Endodermal cell (in vitro differentiated cells): Measurements from ENCODE around the gene ECSIT. TPM values are rescaled to one million over a fixed set of nuclear protein-coding genes. Genes with fewer than 3 reads are reported as not detected.

Experiments
- DNase-seq: peaks from one replicate; pipeline ENCODE4 v3.0.0-alpha.2; 2017
- H3K27ac ChIP-seq: 2 replicates; pipeline ENCODE4 v1.5.1; 2013; ENCODE audit warnings: mild to moderate bottlenecking, low read depth, low read length, moderate library complexity
- H3K27me3 ChIP-seq: 2 replicates; pipeline ENCODE4 v1.6.1; 2013; ENCODE audit warnings: mild to moderate bottlenecking, low read length, moderate library complexity; ENCODE audit not compliant: insufficient read depth, control insufficient read depth, poor library complexity, severe bottlenecking
- H3K36me3 ChIP-seq: 2 replicates; pipeline ENCODE4 v1.7.0; 2013; ENCODE audit warnings: mild to moderate bottlenecking, low read length, moderate library complexity; ENCODE audit not compliant: control insufficient read depth, insufficient read depth
- H3K4me1 ChIP-seq: one replicate; pipeline ENCODE4 v1.7.0; 2013; ENCODE audit warnings: low read length; ENCODE audit not compliant: control insufficient read depth, insufficient read depth
- H3K4me3 ChIP-seq: 2 replicates; pipeline ENCODE4 v1.5.1; 2013; ENCODE audit warnings: mild to moderate bottlenecking, low read length, moderate library complexity
- H3K9ac ChIP-seq: 2 replicates; pipeline ENCODE4 v1.6.1; 2013; ENCODE audit warnings: mild to moderate bottlenecking, low read length, moderate library complexity; ENCODE audit not compliant: poor library complexity, severe bottlenecking; ENCODE audit errors: extremely low read depth
- H3K9me3 ChIP-seq: 2 replicates; pipeline ENCODE4 v1.6.1; 2013; ENCODE audit warnings: mild to moderate bottlenecking, low read length, moderate library complexity; ENCODE audit not compliant: control insufficient read depth
- H3K27ac Mint-ChIP-seq: 2 replicates; pipeline ENCODE4 v1.8.0; 2020; ENCODE audit warnings: mixed read lengths
- H3K27me3 Mint-ChIP-seq: 2 replicates; pipeline ENCODE4 v1.8.0; 2021; ENCODE audit warnings: mild to moderate bottlenecking, mixed read lengths; ENCODE audit not compliant: insufficient read depth
- H3K36me3 Mint-ChIP-seq: 2 replicates; pipeline ENCODE4 v1.8.0; 2020; ENCODE audit warnings: low read depth, mixed read lengths
- H3K4me1 Mint-ChIP-seq: 2 replicates; pipeline ENCODE4 v1.8.0; 2020; ENCODE audit warnings: mixed read lengths
- H3K4me3 Mint-ChIP-seq: 2 replicates; pipeline ENCODE4 v1.8.0; 2020; ENCODE audit warnings: mild to moderate bottlenecking, moderate library complexity, mixed read lengths
- H3K9me3 Mint-ChIP-seq: 2 replicates; pipeline ENCODE4 v1.8.0; 2020; ENCODE audit warnings: mild to moderate bottlenecking, mixed read lengths
- WGBS, 2 experiments: methylation state at CpG; one replicate each; pipeline versions ENCODE4 v1.1.5 to v1.1.7; 2013; ENCODE audit warnings: missing lambda C conversion rate in 2 of 2, mixed read lengths in 1 of 2; ENCODE audit not compliant: insufficient coverage in 1 of 2, insufficient read length in 1 of 2; 5-methylcytosine and 5-hydroxymethylcytosine counted together
- total RNA-seq, 2 donors: library from RNA; stranded (reverse); fragmentation: NEBNext Ultra II Directional in 1 of 2; extraction: Animal tissue kit (Norgen Biotek cat#: 25700) in 1 of 2; gene quantifications; 2 replicates in 1 of 2; 3 replicates in 1 of 2; pipeline ENCODE4 v1.2.1, GENCODE V29; 2021
- TF ChIP-seq, protein P1 (sequence below): fragments of 200-600 bp; sonication (generic); conservative IDR thresholded peaks from 2 replicates; pipeline ENCODE4 v1.5.0; 2021; ENCODE audit warnings: antibody characterized with exemption, mild to moderate bottlenecking

The ECSIT gene
- total RNA-seq, 2 donors from 2014 or later = 24.7 to 26.2 TPM

DNA sequence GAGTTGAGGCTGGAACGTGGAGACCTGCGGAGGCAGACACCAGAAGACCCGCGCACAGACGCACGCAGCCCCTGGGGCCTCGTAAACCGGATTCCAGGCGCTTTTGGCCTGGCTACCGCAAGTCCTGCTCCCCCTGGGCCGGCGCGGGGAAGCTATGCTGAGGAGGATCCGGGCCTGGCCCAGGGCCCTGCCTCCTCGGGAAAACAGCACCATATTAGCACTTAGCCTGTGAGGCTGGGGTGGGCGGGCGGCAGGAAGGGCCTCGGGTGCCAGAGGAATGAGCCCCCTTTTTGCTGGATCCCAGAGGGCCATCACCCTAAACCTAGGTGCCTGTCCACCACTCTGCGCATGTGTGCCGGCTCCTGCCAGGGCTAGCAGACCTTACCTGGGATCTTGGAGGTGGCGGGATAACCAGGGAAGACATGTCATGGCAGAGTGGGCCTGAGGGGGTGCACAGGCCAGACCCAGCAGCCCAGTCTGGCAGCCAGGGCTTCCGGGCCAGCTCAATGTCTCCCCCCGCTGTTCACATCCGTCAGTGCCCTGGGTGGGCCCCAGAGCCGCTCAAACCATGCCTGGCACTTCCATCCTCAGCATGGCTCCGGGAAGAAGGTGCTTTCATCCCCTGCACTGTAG, 22.8 kb upstream of the ECSIT start:
- H3K9ac ChIP-seq = no peak overlapping the region
- no peaks in the 10 kb centered on the region for H3K4me1 ChIP-seq
- Mint-ChIP-seq H3K9me3 (no peaks in the 10 kb centered on the region), H3K27me3 (no peaks in the 10 kb centered on the region), H3K27ac (no peak overlapping the region), H3K36me3 (peaks cover 26% of the 10 kb centered on the region), H3K4me3 (no peak overlapping the region), H3K4me1 (no peaks in the 10 kb centered on the region)
- H3K27me3 ChIP-seq = no peaks in the 10 kb centered on the region
- H3K4me3 ChIP-seq = no peak overlapping the region
- peaks cover 53% of the 10 kb centered on the region for H3K36me3 ChIP-seq
- TF ChIP-seq, protein P1, sequence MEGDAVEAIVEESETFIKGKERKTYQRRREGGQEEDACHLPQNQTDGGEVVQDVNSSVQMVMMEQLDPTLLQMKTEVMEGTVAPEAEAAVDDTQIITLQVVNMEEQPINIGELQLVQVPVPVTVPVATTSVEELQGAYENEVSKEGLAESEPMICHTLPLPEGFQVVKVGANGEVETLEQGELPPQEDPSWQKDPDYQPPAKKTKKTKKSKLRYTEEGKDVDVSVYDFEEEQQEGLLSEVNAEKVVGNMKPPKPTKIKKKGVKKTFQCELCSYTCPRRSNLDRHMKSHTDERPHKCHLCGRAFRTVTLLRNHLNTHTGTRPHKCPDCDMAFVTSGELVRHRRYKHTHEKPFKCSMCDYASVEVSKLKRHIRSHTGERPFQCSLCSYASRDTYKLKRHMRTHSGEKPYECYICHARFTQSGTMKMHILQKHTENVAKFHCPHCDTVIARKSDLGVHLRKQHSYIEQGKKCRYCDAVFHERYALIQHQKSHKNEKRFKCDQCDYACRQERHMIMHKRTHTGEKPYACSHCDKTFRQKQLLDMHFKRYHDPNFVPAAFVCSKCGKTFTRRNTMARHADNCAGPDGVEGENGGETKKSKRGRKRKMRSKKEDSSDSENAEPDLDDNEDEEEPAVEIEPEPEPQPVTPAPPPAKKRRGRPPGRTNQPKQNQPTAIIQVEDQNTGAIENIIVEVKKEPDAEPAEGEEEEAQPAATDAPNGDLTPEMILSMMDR = peak; percentile 77
- WGBS, 2 experiments = 87 to 88% methylated on average over 18 to 26 of the region's 26 CpGs
- no peak overlapping the region for H3K27ac ChIP-seq
- H3K9me3 ChIP-seq = no peaks in the 10 kb centered on the region
- peak; percentile 88 for DNase-seq

DNA sequence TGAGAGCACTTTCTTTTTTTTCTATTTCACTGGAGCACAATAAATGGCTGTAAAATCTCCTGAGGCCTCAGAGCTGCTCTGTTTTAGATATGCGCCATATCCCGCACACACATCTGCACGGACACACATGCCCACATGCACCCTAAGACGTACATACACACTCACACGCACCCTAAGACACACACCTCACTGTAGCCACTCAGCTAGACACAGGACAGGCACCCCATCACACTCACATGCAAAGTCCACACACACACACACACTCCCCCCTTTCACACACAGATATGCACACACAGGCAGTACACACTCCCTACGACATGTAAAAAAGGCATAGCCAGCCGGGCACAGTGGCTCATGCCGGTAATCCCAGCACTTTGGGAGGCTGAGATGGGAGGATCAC, 21.3 kb upstream of the ECSIT start:
- Histone ChIP-seq H3K9ac (no peak overlapping the region), H3K27ac (no peak overlapping the region), H3K27me3 (no peaks in the 10 kb centered on the region), H3K9me3 (no peaks in the 10 kb centered on the region), H3K4me1 (no peaks in the 10 kb centered on the region), H3K4me3 (no peak overlapping the region), H3K36me3 (peaks cover 46% of the 10 kb centered on the region)
- TF ChIP-seq, protein P1 = no peak
- DNase-seq = no peak
- no peaks in the 10 kb centered on the region for H3K9me3 Mint-ChIP-seq
- peaks cover 22% of the 10 kb centered on the region for H3K36me3 Mint-ChIP-seq
- H3K27ac Mint-ChIP-seq = no peak overlapping the region
- 87 to 94% methylated on average over 3 to 8 of the region's 8 CpGs for WGBS, 2 experiments
- H3K4me1 Mint-ChIP-seq = no peaks in the 10 kb centered on the region
- H3K4me3 Mint-ChIP-seq = no peak overlapping the region
- no peaks in the 10 kb centered on the region for H3K27me3 Mint-ChIP-seq

DNA sequence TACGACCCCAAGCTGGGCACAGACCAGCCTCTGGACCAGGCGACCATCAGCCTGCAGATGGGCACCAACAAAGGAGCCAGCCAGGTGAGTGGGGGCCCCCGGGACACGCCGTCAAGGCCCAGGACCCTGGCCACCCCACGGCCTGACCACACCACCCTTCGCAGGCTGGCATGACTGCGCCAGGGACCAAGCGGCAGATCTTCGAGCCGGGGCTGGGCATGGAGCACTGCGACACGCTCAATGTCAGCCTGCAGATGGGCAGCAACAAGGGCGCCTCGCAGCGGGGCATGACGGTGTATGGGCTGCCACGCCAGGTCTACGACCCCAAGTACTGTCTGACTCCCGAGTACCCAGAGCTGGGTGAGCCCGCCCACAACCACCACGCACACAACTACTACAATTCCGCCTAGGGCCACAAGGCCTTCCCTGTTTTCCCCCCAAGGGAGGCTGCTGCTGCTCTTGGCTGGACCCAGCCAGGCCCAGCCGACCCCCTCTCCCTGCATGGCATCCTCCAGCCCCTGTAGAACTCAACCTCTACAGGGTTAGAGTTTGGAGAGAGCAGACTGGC, 20.5 kb upstream of the ECSIT start:
- Histone ChIP-seq H3K4me1 (no peaks in the 10 kb centered on the region), H3K27ac (no peak overlapping the region), H3K9ac (no peak overlapping the region), H3K9me3 (no peaks in the 10 kb centered on the region), H3K4me3 (no peak overlapping the region), H3K36me3 (peaks cover 44% of the 10 kb centered on the region), H3K27me3 (no peaks in the 10 kb centered on the region)
- no peak overlapping the region for H3K4me3 Mint-ChIP-seq
- peaks cover 20% of the 10 kb centered on the region for H3K36me3 Mint-ChIP-seq
- H3K9me3 Mint-ChIP-seq = no peaks in the 10 kb centered on the region
- H3K27ac Mint-ChIP-seq = no peak overlapping the region
- TF ChIP-seq, protein P1 = no peak
- H3K27me3 Mint-ChIP-seq = no peaks in the 10 kb centered on the region
- 95 to 96% methylated on average over 18 to 24 of the region's 24 CpGs for WGBS, 2 experiments
- DNase-seq = no peak
- H3K4me1 Mint-ChIP-seq = no peaks in the 10 kb centered on the region
